Measurements from ENCODE around the gene ETS2. TPM values are rescaled to one million over a fixed set of nuclear protein-coding genes. Genes with fewer than 3 reads are reported as not detected.

Gene ETS2
- polyA plus RNA-seq, 3 donors, result 54.2 to 150 (median 59.5) TPM

DNA sequence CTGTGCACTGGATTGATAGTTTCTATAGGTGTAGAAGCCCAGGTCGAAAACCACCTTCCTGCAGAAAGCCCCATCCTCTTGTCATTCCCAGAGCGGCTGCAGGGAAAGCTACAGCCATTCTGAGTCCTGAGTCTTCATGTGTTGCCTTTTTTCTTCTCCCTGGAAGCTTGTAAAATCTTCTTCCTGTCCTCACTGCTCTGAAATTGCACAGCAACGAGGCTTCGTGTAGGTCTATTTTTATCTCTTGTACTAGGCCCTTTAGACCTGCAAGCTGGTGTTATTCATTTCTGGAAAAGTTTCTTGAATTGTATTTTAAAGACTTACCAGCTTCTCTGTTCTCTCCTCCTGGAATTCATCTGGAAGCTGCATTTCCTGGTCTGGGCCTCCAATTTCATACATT lies 44.2 kb upstream of the ETS2 start:
- Mint-ChIP-seq H3K27me3 (ENCODE audit: low read depth in 3 of 3) (peaks cover 0 to 5% (median 4%) of the 10 kb centered on the region in 3 donors), H3K27ac (peak overlapping the region in 1 of 7 donors; percentile 62), H3K4me1 (peaks cover 46% of the 10 kb centered on the region), H3K36me3 (no peaks in the 10 kb centered on the region), H3K9me3 (peaks cover 1 to 8% (median 3%) of the 10 kb centered on the region in 7 donors), H3K4me3 (no peak overlapping the region)
- no peak overlapping the region for H2AFZ ChIP-seq (ENCODE audit: insufficient read depth, low read depth, low read length, poor library complexity, severe bottlenecking)
- H4K20me1 ChIP-seq (ENCODE audit: insufficient read depth, low read length), result no peaks in the 10 kb centered on the region
- no peaks in the 10 kb centered on the region for H3K9me3 ChIP-seq (replicated peaks in 1 of 2; ENCODE audit: control insufficient read depth in 1 of 2, insufficient read depth in 1 of 2, low read length in 2 of 2)
- TF ChIP-seq, protein P1, sequence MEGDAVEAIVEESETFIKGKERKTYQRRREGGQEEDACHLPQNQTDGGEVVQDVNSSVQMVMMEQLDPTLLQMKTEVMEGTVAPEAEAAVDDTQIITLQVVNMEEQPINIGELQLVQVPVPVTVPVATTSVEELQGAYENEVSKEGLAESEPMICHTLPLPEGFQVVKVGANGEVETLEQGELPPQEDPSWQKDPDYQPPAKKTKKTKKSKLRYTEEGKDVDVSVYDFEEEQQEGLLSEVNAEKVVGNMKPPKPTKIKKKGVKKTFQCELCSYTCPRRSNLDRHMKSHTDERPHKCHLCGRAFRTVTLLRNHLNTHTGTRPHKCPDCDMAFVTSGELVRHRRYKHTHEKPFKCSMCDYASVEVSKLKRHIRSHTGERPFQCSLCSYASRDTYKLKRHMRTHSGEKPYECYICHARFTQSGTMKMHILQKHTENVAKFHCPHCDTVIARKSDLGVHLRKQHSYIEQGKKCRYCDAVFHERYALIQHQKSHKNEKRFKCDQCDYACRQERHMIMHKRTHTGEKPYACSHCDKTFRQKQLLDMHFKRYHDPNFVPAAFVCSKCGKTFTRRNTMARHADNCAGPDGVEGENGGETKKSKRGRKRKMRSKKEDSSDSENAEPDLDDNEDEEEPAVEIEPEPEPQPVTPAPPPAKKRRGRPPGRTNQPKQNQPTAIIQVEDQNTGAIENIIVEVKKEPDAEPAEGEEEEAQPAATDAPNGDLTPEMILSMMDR (IDR thresholded peaks at IDR 0.05), result no peak
- no peak overlapping the region for H3K4me3 ChIP-seq (replicated peaks in 1 of 3; ENCODE audit: low read depth in 2 of 3, low read length in 3 of 3)
- peaks cover 28 to 31% of the 10 kb centered on the region in 2 donors for H3K4me1 ChIP-seq (ENCODE audit: control insufficient read depth in 1 of 2, insufficient read depth in 2 of 2, low read length in 2 of 2)
- no peaks in the 10 kb centered on the region for H3K36me3 ChIP-seq (replicated peaks in 1 of 2; ENCODE audit: control insufficient read depth in 1 of 2, insufficient read depth in 2 of 2, low read length in 2 of 2)
- WGBS (ENCODE audit: insufficient coverage), result no CpG with 5 or more reads among the region's 4 CpGs
- H3K4me2 ChIP-seq (replicated peaks; ENCODE audit: extremely low read depth, low read length, poor library complexity, severe bottlenecking), result no peak overlapping the region
- no peak overlapping the region for H3K27ac ChIP-seq (ENCODE audit: low read depth in 1 of 2, low read length in 2 of 2)
- H3K27me3 ChIP-seq (ENCODE audit: control insufficient read depth in 2 of 2, insufficient read depth in 2 of 2, low read length in 2 of 2), result no peaks in the 10 kb centered on the region
- no peak overlapping the region for H3K9ac ChIP-seq (ENCODE audit: insufficient read depth, low read length, poor library complexity, severe bottlenecking)
- intact Hi-C loops (cut with micrococcal nuclease), result no loop called here
- no peak for DNase-seq
- no peaks in the 10 kb centered on the region for H3K79me2 ChIP-seq (ENCODE audit: insufficient read depth, low read length)

- no peak overlapping the region for H3K4me3 ChIP-seq (replicated peaks in 1 of 3; ENCODE audit: low read depth in 2 of 3, low read length in 3 of 3)
- H3K27ac Mint-ChIP-seq, result peak overlapping the region in 1 of 7 donors; percentile 64
- H3K4me3 Mint-ChIP-seq, result no peak overlapping the region
Measured at GRCh38 chr21:38765056-38765455, 40.7 kb upstream of the ETS2 start.

More at GRCh38 chr21:38765056-38765455, 40.7 kb upstream of the ETS2 start:
- H3K9ac ChIP-seq (ENCODE audit: insufficient read depth, low read length, poor library complexity, severe bottlenecking), result no peak overlapping the region
- H3K36me3 ChIP-seq (replicated peaks in 1 of 2; ENCODE audit: control insufficient read depth in 1 of 2, insufficient read depth in 2 of 2, low read length in 2 of 2), result no peaks in the 10 kb centered on the region
- peaks cover 47% of the 10 kb centered on the region for H3K4me1 Mint-ChIP-seq
- H3K27me3 Mint-ChIP-seq (ENCODE audit: low read depth in 3 of 3), result peaks cover 0 to 5% (median 2%) of the 10 kb centered on the region in 3 donors
- no peaks in the 10 kb centered on the region for H4K20me1 ChIP-seq (ENCODE audit: insufficient read depth, low read length)
- intact Hi-C loops (cut with micrococcal nuclease), result no loop called here
- 62% methylated on average over 6 of the region's 6 CpGs for WGBS (ENCODE audit: insufficient coverage)
- H3K27ac ChIP-seq (ENCODE audit: low read depth in 1 of 2, low read length in 2 of 2), result no peak overlapping the region
- H3K9me3 ChIP-seq (replicated peaks in 1 of 2; ENCODE audit: control insufficient read depth in 1 of 2, insufficient read depth in 1 of 2, low read length in 2 of 2), result no peaks in the 10 kb centered on the region
- TF ChIP-seq, protein P1 (IDR thresholded peaks at IDR 0.05), result no peak
- no peak for DNase-seq
- H3K4me2 ChIP-seq (replicated peaks; ENCODE audit: extremely low read depth, low read length, poor library complexity, severe bottlenecking), result no peak overlapping the region
- peaks cover 20 to 28% of the 10 kb centered on the region in 2 donors for H3K4me1 ChIP-seq (ENCODE audit: control insufficient read depth in 1 of 2, insufficient read depth in 2 of 2, low read length in 2 of 2)
- H3K36me3 Mint-ChIP-seq, result no peaks in the 10 kb centered on the region
- no peak overlapping the region for H2AFZ ChIP-seq (ENCODE audit: insufficient read depth, low read depth, low read length, poor library complexity, severe bottlenecking)
- H3K79me2 ChIP-seq (ENCODE audit: insufficient read depth, low read length), result no peaks in the 10 kb centered on the region
- peaks cover 1 to 8% (median 3%) of the 10 kb centered on the region in 7 donors for H3K9me3 Mint-ChIP-seq
- no peaks in the 10 kb centered on the region for H3K27me3 ChIP-seq (ENCODE audit: control insufficient read depth in 2 of 2, insufficient read depth in 2 of 2, low read length in 2 of 2)
